Measurements from ENCODE around the gene XIRP2. TPM values are rescaled to one million over a fixed set of nuclear protein-coding genes. Genes with fewer than 3 reads are reported as not detected.

The XIRP2 gene
- total RNA-seq, 2 experiments from 2014 or later = not detected

GRCh38 chr2:167187978-167188967 is 300.0 kb downstream of the XIRP2 start:
- H3K4me1 Mint-ChIP-seq = no peaks in the 10 kb centered on the region
- H3K27me3 Mint-ChIP-seq = no peaks in the 10 kb centered on the region
- DNase-seq (no peak), ATAC-seq (no peak)
- POLR2A ChIA-PET = no interaction called here
- H3K27ac Mint-ChIP-seq = no peak overlapping the region
- no peak overlapping the region for H3K4me3 Mint-ChIP-seq
- intact Hi-C loops (cut with DNase I, micrococcal nuclease) = no loop called here
- no peaks in the 10 kb centered on the region for H3K9me3 Mint-ChIP-seq (ENCODE audit: low read depth)
- H3K36me3 Mint-ChIP-seq (ENCODE audit: low read depth) = no peaks in the 10 kb centered on the region
- CTCF ChIA-PET = no interaction called here

- ATAC-seq = no peak
These were observed 301.8 kb downstream of the XIRP2 start for GRCh38 chr2:167190053-167190452.

GRCh38 chr2:167191588-167191987 is 303.3 kb downstream of the XIRP2 start:
- ATAC-seq (no peak), DNase-seq (no peak)
- Mint-ChIP-seq H3K36me3 (ENCODE audit: low read depth) (no peaks in the 10 kb centered on the region), H3K27me3 (no peaks in the 10 kb centered on the region), H3K4me3 (no peak overlapping the region), H3K4me1 (peaks cover 1% of the 10 kb centered on the region), H3K27ac (no peak overlapping the region), H3K9me3 (ENCODE audit: low read depth) (no peaks in the 10 kb centered on the region)
- intact Hi-C loops (cut with DNase I, micrococcal nuclease) = no loop called here
- POLR2A ChIA-PET = no interaction called here
- CTCF ChIA-PET = no interaction called here

More at GRCh38 chr2:167190053-167190452, 301.8 kb downstream of the XIRP2 start:
- no peak for DNase-seq
- Mint-ChIP-seq H3K36me3 (ENCODE audit: low read depth) (no peaks in the 10 kb centered on the region), H3K9me3 (ENCODE audit: low read depth) (no peaks in the 10 kb centered on the region), H3K27ac (no peak overlapping the region), H3K4me3 (no peak overlapping the region), H3K4me1 (no peaks in the 10 kb centered on the region), H3K27me3 (no peaks in the 10 kb centered on the region)
- POLR2A ChIA-PET = no interaction called here
- intact Hi-C loops (cut with DNase I, micrococcal nuclease) = no loop called here
- CTCF ChIA-PET = no interaction called here

GRCh38 chr2:167192833-167193232 is 304.6 kb downstream of the XIRP2 start:
- ATAC-seq (no peak), DNase-seq (no peak)
- H3K4me1 Mint-ChIP-seq = peaks cover 6% of the 10 kb centered on the region
- no peaks in the 10 kb centered on the region for H3K27me3 Mint-ChIP-seq
- H3K4me3 Mint-ChIP-seq = no peak overlapping the region
- no peaks in the 10 kb centered on the region for H3K36me3 Mint-ChIP-seq (ENCODE audit: low read depth)
- ChIA-PET CTCF (no interaction called here), POLR2A (no interaction called here)
- intact Hi-C loops (cut with DNase I, micrococcal nuclease) = no loop called here
- no peaks in the 10 kb centered on the region for H3K9me3 Mint-ChIP-seq (ENCODE audit: low read depth)
- no peak overlapping the region for H3K27ac Mint-ChIP-seq

GRCh38 chr2:167196461-167197252 is 308.4 kb downstream of the XIRP2 start:
- ChIA-PET POLR2A (no interaction called here), CTCF (no interaction called here)

GRCh38 chr2:167198009-167198408 is 309.7 kb downstream of the XIRP2 start:
- no peaks in the 10 kb centered on the region for H3K36me3 Mint-ChIP-seq (ENCODE audit: low read depth)
- H3K9me3 Mint-ChIP-seq (ENCODE audit: low read depth) = no peaks in the 10 kb centered on the region
- H3K4me1 Mint-ChIP-seq = peaks cover 6% of the 10 kb centered on the region
- no peak overlapping the region for H3K4me3 Mint-ChIP-seq
- no peak for DNase-seq
- CTCF ChIA-PET = no interaction called here
- intact Hi-C loops (cut with DNase I, micrococcal nuclease) = no loop called here
- ATAC-seq = no peak
- H3K27me3 Mint-ChIP-seq = no peaks in the 10 kb centered on the region
- POLR2A ChIA-PET = no interaction called here
- H3K27ac Mint-ChIP-seq = no peak overlapping the region

More at GRCh38 chr2:167196461-167197252, 308.4 kb downstream of the XIRP2 start:
- no peak for ATAC-seq
- no peaks in the 10 kb centered on the region for H3K9me3 Mint-ChIP-seq (ENCODE audit: low read depth)
- DNase-seq = no peak
- H3K36me3 Mint-ChIP-seq (ENCODE audit: low read depth) = no peaks in the 10 kb centered on the region
- H3K27ac Mint-ChIP-seq = no peak overlapping the region
- peaks cover 6% of the 10 kb centered on the region for H3K4me1 Mint-ChIP-seq
- intact Hi-C loops (cut with DNase I, micrococcal nuclease) = no loop called here
- no peak overlapping the region for H3K4me3 Mint-ChIP-seq
- no peaks in the 10 kb centered on the region for H3K27me3 Mint-ChIP-seq

GRCh38 chr2:167198576-167198975 is 310.3 kb downstream of the XIRP2 start:
- intact Hi-C loops (cut with DNase I, micrococcal nuclease) = no loop called here
- POLR2A ChIA-PET = no interaction called here
- Mint-ChIP-seq H3K27me3 (no peaks in the 10 kb centered on the region), H3K4me3 (no peak overlapping the region), H3K9me3 (ENCODE audit: low read depth) (no peaks in the 10 kb centered on the region), H3K27ac (no peak overlapping the region), H3K4me1 (peaks cover 6% of the 10 kb centered on the region), H3K36me3 (ENCODE audit: low read depth) (no peaks in the 10 kb centered on the region)
- CTCF ChIA-PET = no interaction called here
- ATAC-seq = no peak
- no peak for DNase-seq

GRCh38 chr2:167200019-167200418 is 311.7 kb downstream of the XIRP2 start:
- Mint-ChIP-seq H3K36me3 (ENCODE audit: low read depth) (no peaks in the 10 kb centered on the region), H3K4me1 (peaks cover 6% of the 10 kb centered on the region), H3K9me3 (ENCODE audit: low read depth) (no peaks in the 10 kb centered on the region), H3K27ac (no peak overlapping the region), H3K27me3 (no peaks in the 10 kb centered on the region), H3K4me3 (no peak overlapping the region)
- POLR2A ChIA-PET = no interaction called here
- intact Hi-C loops (cut with DNase I, micrococcal nuclease) = no loop called here
- ATAC-seq (no peak), DNase-seq (no peak)
- CTCF ChIA-PET = no interaction called here

- H3K27me3 Mint-ChIP-seq = peaks cover 4% of the 10 kb centered on the region
- ATAC-seq (no peak), DNase-seq (no peak)
- no peaks in the 10 kb centered on the region for H3K4me1 Mint-ChIP-seq
- intact Hi-C loops (cut with DNase I, micrococcal nuclease) = loop anchor here in 1 of 2 experiments (5.0 kb wide), 1 partner anchor 507 kb away; no protein-coding TSS in a partner anchor
- ChIA-PET CTCF (no interaction called here), POLR2A (no interaction called here)
- H3K36me3 Mint-ChIP-seq (ENCODE audit: low read depth) = no peaks in the 10 kb centered on the region
- H3K27ac Mint-ChIP-seq = no peak overlapping the region
- no peaks in the 10 kb centered on the region for H3K9me3 Mint-ChIP-seq (ENCODE audit: low read depth)
- H3K4me3 Mint-ChIP-seq = no peak overlapping the region
These were observed 321.5 kb downstream of the XIRP2 start for GRCh38 chr2:167209784-167210183.

- Mint-ChIP-seq H3K9me3 (ENCODE audit: low read depth) (no peaks in the 10 kb centered on the region), H3K36me3 (ENCODE audit: low read depth) (no peaks in the 10 kb centered on the region), H3K4me1 (no peaks in the 10 kb centered on the region), H3K27me3 (peaks cover 4% of the 10 kb centered on the region), H3K4me3 (no peak overlapping the region), H3K27ac (no peak overlapping the region)
- DNase-seq (peak; percentile 41), ATAC-seq (peak; percentile 53)
- ChIA-PET POLR2A (no interaction called here), CTCF (interaction anchor here (0.6 to 1.3 kb wide), 6 partner anchors 14 to 672 kb away, joined by 3 read pairs; no protein-coding TSS in a partner anchor)
- intact Hi-C loops (cut with DNase I, micrococcal nuclease) = loop anchor here (1.0 to 5.0 kb wide), 2 partner anchors 510 to 673 kb away; no protein-coding TSS in a partner anchor
These were observed 323.9 kb downstream of the XIRP2 start for GRCh38 chr2:167212014-167212648.

- ChIA-PET CTCF (no interaction called here), POLR2A (no interaction called here)
- Mint-ChIP-seq H3K9me3 (ENCODE audit: low read depth) (no peaks in the 10 kb centered on the region), H3K36me3 (ENCODE audit: low read depth) (no peaks in the 10 kb centered on the region), H3K27ac (no peak overlapping the region), H3K4me3 (no peak overlapping the region), H3K4me1 (no peaks in the 10 kb centered on the region), H3K27me3 (peaks cover 4% of the 10 kb centered on the region)
- DNase-seq (no peak), ATAC-seq (no peak)
- intact Hi-C loops (cut with DNase I, micrococcal nuclease) = no loop called here
These were observed 327.3 kb downstream of the XIRP2 start for GRCh38 chr2:167215595-167215994.

Measured in activated CD4-positive, alpha-beta T cell treated with anti-CD3 and anti-CD28 coated beads for 36 hours (primary cell).